Measurements from ENCODE around the gene STXBP4.

DNA sequence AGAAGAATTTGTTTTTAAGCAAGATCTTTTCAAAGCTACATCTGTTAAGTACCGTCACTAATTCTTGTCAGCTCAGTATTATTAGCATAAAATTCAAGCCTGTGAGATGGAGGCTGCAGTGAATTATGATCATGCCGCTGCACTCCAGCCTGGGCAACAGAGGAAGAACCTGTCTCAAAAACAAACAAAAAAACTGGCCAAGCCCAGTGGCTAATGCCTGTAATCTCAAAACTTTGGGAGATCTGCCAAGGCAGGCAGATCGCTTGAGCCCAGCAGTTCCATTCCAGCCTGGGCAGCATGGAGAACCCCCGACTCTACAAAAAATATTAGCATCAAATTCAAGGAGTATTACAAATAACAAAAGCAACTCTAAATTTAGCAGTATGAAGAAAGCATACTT lies 88.0 kb downstream of the STXBP4 start:
- TF ChIP-seq, protein P1, sequence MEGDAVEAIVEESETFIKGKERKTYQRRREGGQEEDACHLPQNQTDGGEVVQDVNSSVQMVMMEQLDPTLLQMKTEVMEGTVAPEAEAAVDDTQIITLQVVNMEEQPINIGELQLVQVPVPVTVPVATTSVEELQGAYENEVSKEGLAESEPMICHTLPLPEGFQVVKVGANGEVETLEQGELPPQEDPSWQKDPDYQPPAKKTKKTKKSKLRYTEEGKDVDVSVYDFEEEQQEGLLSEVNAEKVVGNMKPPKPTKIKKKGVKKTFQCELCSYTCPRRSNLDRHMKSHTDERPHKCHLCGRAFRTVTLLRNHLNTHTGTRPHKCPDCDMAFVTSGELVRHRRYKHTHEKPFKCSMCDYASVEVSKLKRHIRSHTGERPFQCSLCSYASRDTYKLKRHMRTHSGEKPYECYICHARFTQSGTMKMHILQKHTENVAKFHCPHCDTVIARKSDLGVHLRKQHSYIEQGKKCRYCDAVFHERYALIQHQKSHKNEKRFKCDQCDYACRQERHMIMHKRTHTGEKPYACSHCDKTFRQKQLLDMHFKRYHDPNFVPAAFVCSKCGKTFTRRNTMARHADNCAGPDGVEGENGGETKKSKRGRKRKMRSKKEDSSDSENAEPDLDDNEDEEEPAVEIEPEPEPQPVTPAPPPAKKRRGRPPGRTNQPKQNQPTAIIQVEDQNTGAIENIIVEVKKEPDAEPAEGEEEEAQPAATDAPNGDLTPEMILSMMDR (IDR thresholded peaks at IDR 0.05), result no peak
- no peak for TF ChIP-seq ZFX (IDR thresholded peaks at IDR 0.05; ENCODE audit: borderline replicate concordance)
